Heart right ventricle (tissue), 16 donors: Measurements from ENCODE around the gene FUZ. TPM values are rescaled to one million over a fixed set of nuclear protein-coding genes. Genes with fewer than 3 reads are reported as not detected.

Source experiments
- ATAC-seq, 8 donors: fragments of 200-7000 bp; cut with Tn5 transposase; one replicate each; pipeline ENCODE4 v1.9.1; 2020; ENCODE audit warnings: mild to moderate bottlenecking in 8 of 8, moderate library complexity in 8 of 8, moderate number of reproducible peaks in 1 of 8
- DNase-seq, 2 donors: peaks; one replicate each; pipeline ENCODE4 v3.0.0-alpha.2; 2020
- H3K27ac ChIP-seq, 10 donors: fragments of 200-600 bp; sonication (generic) in 2 of 10; one replicate each; pipeline versions ENCODE4 v1.5.0 to v1.8.0; 2020 to 2022; ENCODE audit warnings: mild to moderate bottlenecking in 3 of 10
- H3K27me3 ChIP-seq, 7 donors: fragments of 200-600 bp; one replicate each; pipeline ENCODE4 v1.8.0; 2021 to 2022; ENCODE audit warnings: mild to moderate bottlenecking in 2 of 7
- H3K36me3 ChIP-seq, 9 donors: fragments of 200-600 bp; sonication (generic) in 1 of 9; one replicate each; pipeline versions ENCODE4 v1.5.0 to v1.8.0; 2020 to 2022; ENCODE audit warnings: mild to moderate bottlenecking in 2 of 9
- H3K4me1 ChIP-seq, 9 donors: fragments of 200-600 bp; sonication (generic) in 1 of 9; one replicate each; pipeline versions ENCODE4 v1.5.0 to v1.8.0; 2020 to 2022; ENCODE audit warnings: mild to moderate bottlenecking in 4 of 9
- H3K4me3 ChIP-seq, 10 donors: fragments of 200-600 bp; sonication (generic) in 2 of 10; one replicate each; pipeline versions ENCODE4 v1.5.0 to v1.8.0; 2020 to 2022; ENCODE audit warnings: mild to moderate bottlenecking in 7 of 10, moderate library complexity in 2 of 10
- H3K9me3 ChIP-seq, 11 donors: fragments of 200-600 bp in 10 of 11; sonication (generic) in 2 of 11; one replicate each; pipeline versions ENCODE4 v1.5.0 to v1.8.0; 2013 to 2022; ENCODE audit warnings: mild to moderate bottlenecking in 2 of 11, control low read depth in 1 of 11, moderate library complexity in 1 of 11
- CTCF ChIP-seq, 9 donors: fragments of 200-600 bp; sonication (generic) in 2 of 9; IDR thresholded peaks; one replicate each; pipeline versions ENCODE4 v1.5.0 to v1.8.0; 2021 to 2022; ENCODE audit warnings: antibody characterized with exemption in 9 of 9, mild to moderate bottlenecking in 5 of 9, moderate library complexity in 1 of 9
- WGBS, 2 donors: extraction: QIAGEN DNeasy Blood & Tissue Kit; methylation state at CpG; one replicate each; pipeline ENCODE4 v1.1.7; 2013; ENCODE audit warnings: inconsistent platforms in 1 of 2; 5-methylcytosine and 5-hydroxymethylcytosine counted together
- intact Hi-C, 10 donors: fragments of 100-400 bp; cut with DNase I; formaldehyde crosslinking; loops; one replicate each; pipeline versions ENCODE4 v1.11.1 to v1.14.2; 2022
- polyA plus RNA-seq, 2 donors: library from polyadenylated mRNA; stranded (reverse); fragments of 200-250 nt; gene quantifications; one replicate each; pipeline ENCODE4 v1.2.3, GENCODE V29; 2013
- total RNA-seq, 10 donors: library from RNA; stranded (reverse); fragmentation: NEBNext Ultra II Directional in 3 of 10; extraction: Animal tissue kit (Norgen Biotek cat#: 25700) in 3 of 10; gene quantifications; one replicate each; pipeline versions ENCODE4 v1.2.1 to v1.2.4, GENCODE V29; 2021 to 2023
- donor health status: Arrhythmogenic right ventricular cardiomyopathy.
- donor health status: ischemic (EF 13 %, LVEDD 7.1; RV severe dilation, severe dysfunction).
- donor health status: healthy with polysubstance abuse.
- donor health status: DM: no; HTN: yes; CAD: no.
- donor health status: DM: no; HTN: no; CAD: no.
- donor health status: ischemic (EF 25% LVEDD 6.9; RV normal size, moderate dysfunction).
- donor health status: ischemic (EF 25% LVEDD 5.7; RV mildly dilated, moderate dysfunction).
- donor health status: healthy.
- donor health status: DM: yes; HTN: yes; CAD: no.
- donor health status: Ischemic cardiomyopathy.
- donor health status: ischemic (EF 35%, LVEDD 5.7; RV mildly dilated, moderate dysfunction).
- donor health status: nonischemic (EF 11% LVEDD 7.7; RV severe dilation, severe dysfunction).
- donor health status: DM: yes; HTN: yes; CAD: no.
- donor health status: PGD.
- donor health status: ischemic (EF 29% LVEDD 5.4; RV normal size, mild dysfunction).
- donor health status: nonischemic (EF 23%, LVEDD 6.1; RV moderate dilation, normal function).

The FUZ gene
- total and polyA plus RNA-seq, 12 donors, result 11.4 to 24.1 (median 14.9) TPM

- intact Hi-C loops, result loop anchor here in 6 of 10 donors (2.0 to 5.0 kb wide), 5 partner anchors 26 to 38 kb away; partner anchors contain the start of genes FUZ (in 3 of the 6), MED25 (in 2 of the 6), AKT1S1 (in 1 of the 6) and TBC1D17 (in 1 of the 6)
Measured at GRCh38 chr19:49850487-49851342, 37.6 kb upstream of the FUZ start, which contains the start of gene PTOV1. TSS of gene PTOV1 (plus strand) at chr19:49851159.

GRCh38 chr19:49850221-49850486 is 37.1 kb upstream of the FUZ start:
- intact Hi-C loops, result loop anchor here in 6 of 10 donors (2.0 to 5.0 kb wide), 5 partner anchors 27 to 38 kb away; partner anchors contain the start of genes FUZ (in 3 of the 6), MED25 (in 2 of the 6), AKT1S1 (in 1 of the 6) and TBC1D17 (in 1 of the 6)
- 49 to 51% methylated on average over 12 of the region's 12 CpGs for WGBS, 2 donors
- H3K9me3 ChIP-seq, result peaks cover 0 to 10% (median 0%) of the 10 kb centered on the region in 11 donors
- ATAC-seq (peak in 4 of 8 donors; percentile 0 to 9 (median 2)), DNase-seq (no peak)
- H3K4me3 ChIP-seq, result peak overlapping the region; percentile 71 to 100 (median 86)
- TF ChIP-seq CTCF (IDR thresholded peaks at IDR 0.05), result no peak
- no peaks in the 10 kb centered on the region for H3K27me3 ChIP-seq
- H3K27ac ChIP-seq, result peak overlapping the region in 9 of 10 donors; percentile 96 to 100 (median 99)
- H3K4me1 ChIP-seq, result peaks cover 9 to 49% (median 29%) of the 10 kb centered on the region in 9 donors
- peaks cover 0 to 11% (median 7%) of the 10 kb centered on the region in 9 donors for H3K36me3 ChIP-seq

More at GRCh38 chr19:49850487-49851342, 37.6 kb upstream of the FUZ start, which contains the start of gene PTOV1:
- peak within 1 kb of the TSS; percentile 96 to 100 (median 99) for H3K27ac ChIP-seq
- H3K4me3 ChIP-seq, result peak within 1 kb of the TSS; percentile 71 to 100 (median 86)
- peaks cover 9 to 49% (median 29%) of the 10 kb centered on the region in 9 donors for H3K4me1 ChIP-seq
- 1% methylated on average over 82 to 98 of the region's 98 CpGs for WGBS, 2 donors
- no peaks in the 10 kb centered on the region for H3K27me3 ChIP-seq
- no peak for TF ChIP-seq CTCF (IDR thresholded peaks at IDR 0.05)
- ATAC-seq, result peak; percentile 94 to 98 (median 96)
- peaks cover 0 to 16% (median 8%) of the 10 kb centered on the region in 9 donors for H3K36me3 ChIP-seq
- peaks cover 0 to 10% (median 0%) of the 10 kb centered on the region in 11 donors for H3K9me3 ChIP-seq
- DNase-seq, result peak; percentile 92 to 93

GRCh38 chr19:49849433-49850220 is 36.5 kb upstream of the FUZ start:
- Histone ChIP-seq H3K9me3 (peaks cover 0 to 10% (median 0%) of the 10 kb centered on the region in 11 donors), H3K4me1 (peaks cover 9 to 49% (median 28%) of the 10 kb centered on the region in 9 donors), H3K4me3 (peak overlapping the region; percentile 71 to 100 (median 86)), H3K36me3 (peaks cover 0 to 6% (median 2%) of the 10 kb centered on the region in 9 donors), H3K27ac (peak overlapping the region in 9 of 10 donors; percentile 96 to 100 (median 99)), H3K27me3 (no peaks in the 10 kb centered on the region)
- DNase-seq (no peak), ATAC-seq (no peak)
- intact Hi-C loops, result loop anchor here in 6 of 10 donors (2.0 to 5.0 kb wide), 5 partner anchors 27 to 37 kb away; partner anchors contain the start of genes FUZ (in 3 of the 6), MED25 (in 2 of the 6), AKT1S1 (in 1 of the 6) and TBC1D17 (in 1 of the 6)
- 90 to 91% methylated on average over 15 of the region's 15 CpGs for WGBS, 2 donors
- no peak for TF ChIP-seq CTCF (IDR thresholded peaks at IDR 0.05)

- no peaks in the 10 kb centered on the region for H3K27me3 ChIP-seq
- intact Hi-C loops, result no loop called here
- no peak overlapping the region for H3K27ac ChIP-seq
- ATAC-seq (no peak), DNase-seq (no peak)
- no peak overlapping the region for H3K4me3 ChIP-seq
- no peaks in the 10 kb centered on the region for H3K36me3 ChIP-seq
- peaks cover 0 to 10% (median 0%) of the 10 kb centered on the region in 11 donors for H3K9me3 ChIP-seq
- H3K4me1 ChIP-seq, result peaks cover 9 to 48% (median 24%) of the 10 kb centered on the region in 9 donors
- 92 to 94% methylated on average over 3 of the region's 3 CpGs for WGBS, 2 donors
- TF ChIP-seq CTCF (IDR thresholded peaks at IDR 0.05), result no peak
Measured at GRCh38 chr19:49848938-49849337, 35.8 kb upstream of the FUZ start.
